Raji (cell line): ENCODE measurements around the gene EPG5.

Experiments used
- POLR2A ChIP-seq: IDR thresholded peaks from 2 replicates; pipeline ENCODE4 v1.6.1; 2011; ENCODE audit warnings: low read depth, low read length, control low read depth; ENCODE audit not compliant: insufficient read depth

Gene EPG5

GRCh38 chr18:45894818-45895217, 72.3 kb downstream of the EPG5 start:
- TF ChIP-seq POLR2A, result no peak

- TF ChIP-seq POLR2A, result no peak
Observed at GRCh38 chr18:45891806-45892205, 75.3 kb downstream of the EPG5 start.

GRCh38 chr18:45890606-45891005, 76.5 kb downstream of the EPG5 start:
- no peak for TF ChIP-seq POLR2A

GRCh38 chr18:45889419-45890064, 77.6 kb downstream of the EPG5 start:
- TF ChIP-seq POLR2A, result no peak

GRCh38 chr18:45887585-45887984, 79.5 kb downstream of the EPG5 start:
- TF ChIP-seq POLR2A, result no peak

- no peak for TF ChIP-seq POLR2A
Observed at GRCh38 chr18:45880876-45881558, 86.1 kb downstream of the EPG5 start.

DNA sequence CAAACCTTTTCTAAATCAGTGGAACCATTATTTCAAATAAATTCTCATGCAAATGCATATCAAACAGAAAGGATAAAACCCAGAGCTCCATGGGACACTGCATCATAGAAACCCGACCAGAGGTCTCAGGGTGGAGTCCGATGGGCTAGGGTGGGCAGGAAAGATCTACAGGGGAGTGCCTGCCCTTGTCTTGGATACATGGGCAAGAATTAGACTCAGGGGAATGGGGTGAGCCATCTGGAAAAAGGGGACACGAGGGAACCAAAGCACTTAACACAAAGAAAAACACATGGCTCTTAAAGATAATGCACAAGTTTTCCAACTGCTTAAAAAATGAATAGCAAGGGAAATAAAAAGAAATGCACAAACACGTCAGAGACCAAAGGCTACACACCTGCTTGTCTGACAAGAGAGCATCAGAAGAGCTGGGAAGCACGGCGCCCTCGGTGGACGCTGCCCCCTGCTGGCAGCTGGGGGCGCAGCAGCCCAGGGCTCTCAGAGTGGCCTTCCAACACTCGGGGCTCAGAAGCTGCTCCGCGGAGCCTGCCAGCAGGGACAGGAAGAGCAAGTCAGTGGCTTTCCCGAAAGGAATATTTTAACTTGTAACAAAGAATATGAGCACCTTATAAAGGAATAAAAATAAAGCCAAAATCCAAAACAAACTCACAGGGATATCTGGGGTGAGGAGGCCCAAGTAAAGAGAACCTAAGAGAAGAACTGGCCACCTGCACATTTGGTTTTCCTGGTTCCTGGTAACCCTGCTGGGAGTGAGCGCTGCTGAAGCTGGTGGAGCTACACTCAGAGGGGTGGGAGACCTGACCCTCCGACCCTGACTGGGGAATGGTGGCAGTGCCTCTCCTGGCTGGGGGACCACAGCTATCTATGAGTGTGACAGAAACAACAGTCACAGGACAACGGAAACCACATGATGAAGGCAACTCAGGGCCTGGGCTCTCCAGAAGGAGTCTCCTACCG, 87.2 kb downstream of the EPG5 start:
- no peak for TF ChIP-seq POLR2A

DNA sequence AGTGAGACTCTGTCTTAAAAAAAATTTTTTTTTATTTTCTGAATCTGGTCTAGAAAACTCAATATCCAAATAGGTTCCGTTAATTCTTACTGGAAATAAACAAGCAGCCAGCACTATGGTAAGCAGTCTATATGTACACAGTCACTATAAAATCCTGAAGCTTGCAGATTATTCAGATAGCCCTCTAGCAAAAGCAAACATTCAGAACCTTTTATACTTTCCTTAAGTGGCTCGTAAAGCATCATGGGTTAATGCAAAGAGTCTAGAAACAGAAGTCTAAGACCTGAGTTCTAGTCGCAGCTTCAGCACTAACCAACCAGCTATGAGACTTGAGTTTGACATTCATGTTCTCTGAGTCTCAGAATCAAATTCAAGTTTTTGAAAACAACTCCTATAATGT, 89.7 kb downstream of the EPG5 start:
- no peak for TF ChIP-seq POLR2A

- TF ChIP-seq POLR2A, result no peak
Observed at GRCh38 chr18:45876161-45876560, 91.0 kb downstream of the EPG5 start.

DNA sequence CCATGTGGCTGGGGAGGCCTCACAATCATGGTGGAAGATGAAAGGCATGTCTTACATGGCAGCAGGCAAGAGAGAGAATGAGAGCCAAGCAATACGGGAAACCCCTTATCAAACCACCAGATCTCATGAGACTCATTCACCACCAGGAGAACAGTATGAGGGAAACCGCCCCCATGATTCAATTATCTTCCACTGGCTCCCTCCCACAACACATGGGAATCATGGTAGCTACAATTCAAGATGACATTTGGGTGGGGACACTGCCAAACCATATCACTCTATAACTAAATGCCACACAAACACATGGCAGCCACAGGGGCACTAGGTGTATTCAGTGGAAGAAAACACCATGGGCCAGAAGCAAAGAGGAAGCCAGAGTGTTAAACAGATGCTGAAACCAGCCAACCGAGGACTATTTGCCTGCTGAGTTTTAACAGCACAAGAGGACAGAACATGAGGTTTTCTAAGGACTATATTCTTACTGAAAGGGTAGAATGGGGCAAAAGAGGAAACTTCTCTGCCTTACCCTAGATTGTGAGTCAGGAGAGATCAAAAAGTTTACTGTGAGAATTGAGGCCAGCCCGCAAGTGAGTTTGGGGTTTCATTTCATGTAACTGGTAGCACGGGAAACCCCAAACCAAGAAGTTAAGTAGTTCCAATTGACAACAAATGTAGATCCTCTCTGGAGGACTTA, 92.5 kb downstream of the EPG5 start:
- no peak for TF ChIP-seq POLR2A

- TF ChIP-seq POLR2A, result no peak
Observed at GRCh38 chr18:45871431-45872084, 95.6 kb downstream of the EPG5 start.

DNA sequence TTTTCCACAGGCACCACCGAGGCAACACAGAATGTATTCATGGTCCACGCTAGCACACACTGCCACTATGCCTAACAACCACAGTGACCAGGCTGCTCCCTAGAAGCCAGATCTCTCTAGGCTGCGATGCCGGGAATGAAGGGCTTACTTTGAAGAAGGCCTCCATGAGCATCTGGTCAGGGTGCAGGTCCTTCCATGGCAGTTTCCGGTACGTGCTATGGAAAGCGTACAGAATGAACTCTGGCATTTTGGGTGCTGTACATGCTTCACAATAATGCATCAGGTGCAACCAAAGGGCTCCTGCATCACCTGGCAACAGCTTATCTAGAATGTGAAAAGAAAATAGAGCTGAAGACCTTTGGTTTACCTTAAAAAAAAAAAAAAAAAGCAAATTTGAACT, 96.7 kb downstream of the EPG5 start:
- no peak for TF ChIP-seq POLR2A

- TF ChIP-seq POLR2A, result no peak
Observed at GRCh38 chr18:45865466-45865865, 101.7 kb downstream of the EPG5 start.

DNA sequence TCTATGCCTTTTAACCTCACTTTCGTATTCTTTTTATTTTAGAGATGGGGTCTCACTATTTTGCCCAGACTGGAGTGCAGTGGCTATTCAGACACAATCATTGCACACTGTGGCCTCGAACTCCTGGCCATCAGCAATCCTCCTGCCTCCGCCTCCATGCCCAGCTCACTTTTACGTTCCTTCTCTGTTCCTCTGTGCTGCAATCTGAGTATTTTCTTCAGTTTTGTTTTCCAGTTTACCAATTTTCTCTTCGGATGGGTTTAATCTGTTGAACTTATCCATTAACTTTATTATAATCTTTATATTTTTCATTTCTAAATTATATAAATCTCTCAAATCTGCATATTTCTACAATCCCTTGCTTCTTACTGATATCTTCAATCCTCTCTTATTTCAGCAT, 103.0 kb downstream of the EPG5 start:
- TF ChIP-seq POLR2A, result no peak

DNA sequence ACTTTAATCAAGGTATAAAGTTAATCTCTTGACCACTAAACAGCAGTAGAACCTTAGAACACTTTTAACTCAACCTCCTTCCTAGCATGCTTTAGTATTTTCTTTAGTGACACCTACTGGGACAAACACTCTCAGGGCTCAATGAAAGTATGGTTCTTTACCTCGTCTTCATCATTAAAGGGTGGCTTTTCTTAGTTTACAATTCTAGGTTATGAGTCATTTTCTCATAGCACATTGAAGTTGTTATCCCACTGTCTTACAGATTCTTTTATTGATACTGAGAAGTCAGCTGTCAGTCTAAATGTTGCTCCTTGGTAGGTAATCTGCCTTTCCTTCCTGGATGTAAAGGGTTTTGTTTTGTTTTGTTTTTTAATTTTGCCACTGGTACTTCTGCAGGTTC, 103.7 kb downstream of the EPG5 start:
- TF ChIP-seq POLR2A, result no peak
